ENCODE results near the gene PTGIS. TPM values are rescaled to one million over a fixed set of nuclear protein-coding genes. Genes with fewer than 3 reads are reported as not detected.

PTGIS gene
- total RNA-seq, 4 donors from 2014 or later: 1.6 to 34.1 (median 8.6) TPM

- no peaks in the 10 kb centered on the region for H3K9me3 ChIP-seq
- no peak overlapping the region for H3K27ac ChIP-seq
- intact Hi-C loops (cut with DNase I): no loop called here
- DNase-seq: no peak
- WGBS, 2 donors: 78 to 81% methylated on average over 6 of the region's 6 CpGs
- no peak overlapping the region for H3K4me3 ChIP-seq
- TF ChIP-seq, protein P1, sequence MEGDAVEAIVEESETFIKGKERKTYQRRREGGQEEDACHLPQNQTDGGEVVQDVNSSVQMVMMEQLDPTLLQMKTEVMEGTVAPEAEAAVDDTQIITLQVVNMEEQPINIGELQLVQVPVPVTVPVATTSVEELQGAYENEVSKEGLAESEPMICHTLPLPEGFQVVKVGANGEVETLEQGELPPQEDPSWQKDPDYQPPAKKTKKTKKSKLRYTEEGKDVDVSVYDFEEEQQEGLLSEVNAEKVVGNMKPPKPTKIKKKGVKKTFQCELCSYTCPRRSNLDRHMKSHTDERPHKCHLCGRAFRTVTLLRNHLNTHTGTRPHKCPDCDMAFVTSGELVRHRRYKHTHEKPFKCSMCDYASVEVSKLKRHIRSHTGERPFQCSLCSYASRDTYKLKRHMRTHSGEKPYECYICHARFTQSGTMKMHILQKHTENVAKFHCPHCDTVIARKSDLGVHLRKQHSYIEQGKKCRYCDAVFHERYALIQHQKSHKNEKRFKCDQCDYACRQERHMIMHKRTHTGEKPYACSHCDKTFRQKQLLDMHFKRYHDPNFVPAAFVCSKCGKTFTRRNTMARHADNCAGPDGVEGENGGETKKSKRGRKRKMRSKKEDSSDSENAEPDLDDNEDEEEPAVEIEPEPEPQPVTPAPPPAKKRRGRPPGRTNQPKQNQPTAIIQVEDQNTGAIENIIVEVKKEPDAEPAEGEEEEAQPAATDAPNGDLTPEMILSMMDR (IDR thresholded peaks at IDR 0.05): no peak
- TF ChIP-seq POLR2A (IDR thresholded peaks at IDR 0.05): no peak
- H3K4me1 ChIP-seq: no peaks in the 10 kb centered on the region
- peaks cover 0 to 33% (median 0%) of the 10 kb centered on the region in 4 donors for H3K27me3 ChIP-seq
- no peaks in the 10 kb centered on the region for H3K36me3 ChIP-seq
Observed at GRCh38 chr20:49460131-49460530, 107.8 kb downstream of the PTGIS start.

DNA sequence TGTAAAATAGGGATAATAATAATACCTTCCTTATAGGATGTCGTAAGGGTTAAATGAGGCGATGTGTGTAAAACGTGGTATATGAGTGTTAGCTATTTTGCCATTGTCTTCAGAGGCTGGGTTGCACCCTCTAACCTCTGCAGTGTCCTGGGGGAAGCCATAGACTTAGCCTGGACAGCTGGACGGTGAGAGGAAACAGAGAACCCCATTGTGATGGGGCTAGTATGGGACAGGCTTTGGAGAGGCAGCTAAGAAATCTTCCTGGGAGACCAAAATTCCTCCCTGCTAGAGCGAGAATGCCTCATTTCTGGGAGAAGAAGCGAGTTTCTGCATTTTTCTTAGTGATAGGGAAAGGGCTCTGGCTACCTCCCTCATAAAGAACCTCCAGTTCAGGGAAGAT is 108.3 kb downstream of the PTGIS start:
- TF ChIP-seq, protein P1 (IDR thresholded peaks at IDR 0.05): no peak
- TF ChIP-seq POLR2A (IDR thresholded peaks at IDR 0.05): no peak
- Histone ChIP-seq H3K36me3 (no peaks in the 10 kb centered on the region), H3K27ac (no peak overlapping the region), H3K4me1 (no peaks in the 10 kb centered on the region), H3K9me3 (no peaks in the 10 kb centered on the region), H3K27me3 (peaks cover 0 to 36% (median 0%) of the 10 kb centered on the region in 4 donors), H3K4me3 (no peak overlapping the region)
- 73 to 81% methylated on average over 6 of the region's 6 CpGs for WGBS, 2 donors
- no peak for DNase-seq
- intact Hi-C loops (cut with DNase I): no loop called here

DNA sequence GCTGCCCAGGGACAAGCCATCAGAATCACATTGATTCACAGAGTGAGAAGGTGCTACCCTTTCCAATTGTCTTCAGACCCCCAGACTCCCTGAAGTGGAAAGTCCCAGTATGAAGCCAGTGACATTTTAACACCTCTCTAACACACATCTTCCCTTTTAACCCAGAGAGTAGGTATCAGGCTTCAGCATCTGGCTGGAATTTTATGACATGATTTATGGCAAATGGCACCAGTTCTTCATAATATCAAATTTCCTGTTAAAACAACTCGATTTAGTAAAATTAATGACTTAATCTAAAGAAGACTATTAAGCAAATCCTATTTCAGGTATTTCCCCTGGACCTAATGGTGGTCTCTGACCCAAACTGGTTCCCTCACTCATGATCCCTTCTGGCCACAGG is 110.5 kb downstream of the PTGIS start:
- Histone ChIP-seq H3K4me1 (peaks cover 0 to 3% (median 0%) of the 10 kb centered on the region in 3 donors), H3K36me3 (no peaks in the 10 kb centered on the region), H3K4me3 (no peak overlapping the region), H3K27me3 (peaks cover 0 to 39% (median 0%) of the 10 kb centered on the region in 4 donors), H3K9me3 (no peaks in the 10 kb centered on the region), H3K27ac (no peak overlapping the region)
- no peak for DNase-seq
- intact Hi-C loops (cut with DNase I): no loop called here
- TF ChIP-seq, protein P1 (IDR thresholded peaks at IDR 0.05): no peak
- TF ChIP-seq POLR2A (IDR thresholded peaks at IDR 0.05): no peak
- WGBS, 2 donors: 10 to 71% methylated on average over 1 of the region's 1 CpG

DNA sequence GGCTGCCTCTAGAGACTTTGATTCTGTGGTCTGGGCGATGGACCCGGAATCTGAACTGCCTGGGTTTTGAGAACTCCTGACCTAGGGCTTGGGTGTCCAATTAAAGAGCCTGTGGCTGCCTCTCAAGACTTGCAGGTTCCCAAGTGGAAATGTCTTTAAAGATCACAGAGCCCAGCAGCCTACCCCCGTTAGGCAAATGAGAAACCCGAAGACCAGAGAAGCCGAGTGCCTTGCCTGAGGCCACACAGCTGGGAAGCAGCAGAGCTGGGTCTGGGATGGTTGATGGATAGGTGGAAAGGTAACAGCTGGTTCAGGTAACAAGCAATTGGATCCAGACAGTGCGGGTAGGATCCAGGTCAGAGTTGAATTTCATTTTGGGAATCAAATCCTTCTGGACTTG is 111.3 kb downstream of the PTGIS start:
- WGBS, 2 donors: 80 to 84% methylated on average over 4 to 6 of the region's 6 CpGs
- no peak overlapping the region for H3K27ac ChIP-seq
- H3K27me3 ChIP-seq: peaks cover 0 to 38% (median 0%) of the 10 kb centered on the region in 4 donors
- no peaks in the 10 kb centered on the region for H3K9me3 ChIP-seq
- no peak overlapping the region for H3K4me3 ChIP-seq
- no peaks in the 10 kb centered on the region for H3K36me3 ChIP-seq
- peaks cover 0 to 11% (median 0%) of the 10 kb centered on the region in 3 donors for H3K4me1 ChIP-seq
- TF ChIP-seq POLR2A (IDR thresholded peaks at IDR 0.05): no peak
- intact Hi-C loops (cut with DNase I): no loop called here
- no peak for DNase-seq

DNA sequence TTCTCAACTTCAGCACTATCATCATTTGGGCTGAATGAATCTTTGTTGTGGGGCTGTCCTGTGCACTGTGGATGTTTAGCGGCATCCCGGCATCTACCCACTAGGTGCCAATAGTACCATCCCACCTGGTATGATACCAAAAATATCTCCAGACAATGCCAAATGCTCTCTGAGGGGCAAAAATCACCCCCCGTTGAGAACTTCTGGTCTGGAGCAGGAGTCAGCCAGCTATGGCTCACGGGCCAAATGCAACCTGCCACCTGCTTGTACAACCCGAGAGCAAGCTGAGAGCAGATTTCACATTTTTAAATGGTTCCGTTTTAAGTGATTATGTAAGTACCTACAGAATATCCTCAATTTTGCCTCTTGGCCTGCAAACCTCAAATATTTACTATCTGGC is 112.2 kb downstream of the PTGIS start:
- Histone ChIP-seq H3K27ac (no peak overlapping the region), H3K4me1 (peaks cover 0 to 11% (median 0%) of the 10 kb centered on the region in 3 donors), H3K36me3 (no peaks in the 10 kb centered on the region), H3K27me3 (peaks cover 0 to 30% (median 0%) of the 10 kb centered on the region in 4 donors), H3K4me3 (no peak overlapping the region), H3K9me3 (no peaks in the 10 kb centered on the region)
- intact Hi-C loops (cut with DNase I): no loop called here
- DNase-seq: no peak
- TF ChIP-seq, protein P1 (IDR thresholded peaks at IDR 0.05): no peak
- no peak for TF ChIP-seq POLR2A (IDR thresholded peaks at IDR 0.05)
- 75 to 78% methylated on average over 4 to 6 of the region's 6 CpGs for WGBS, 2 donors

Other genes starting within 250 kb of the PTGIS start
- gene KCNB1, start 85.5 kb downstream of the PTGIS start, total RNA-seq: 1 to 10 TPM in 2 of 4 donors, under 1 TPM in 2; 0.11 to 3.6 (median 1.1) TPM
- gene B4GALT5, start 145.7 kb upstream of the PTGIS start, total RNA-seq: 10 to 100 TPM; 24.1 to 34.2 (median 25.7) TPM
- 10 to 100 TPM; 11.5 to 14.1 (median 11.9) TPM for gene SLC9A8, start 244.7 kb upstream of the PTGIS start, total RNA-seq

Data from esophagus squamous epithelium (tissue), 5 donors.